GM12801 (cell line): ENCODE measurements around the gene TYMP.

Source experiments
- CTCF ChIP-seq: IDR thresholded peaks from one replicate; pipeline ENCODE4 v1.5.1; 2011; ENCODE audit warnings: control low read depth; ENCODE audit not compliant: insufficient read length; ENCODE audit errors: extremely low read depth

The TYMP gene

DNA sequence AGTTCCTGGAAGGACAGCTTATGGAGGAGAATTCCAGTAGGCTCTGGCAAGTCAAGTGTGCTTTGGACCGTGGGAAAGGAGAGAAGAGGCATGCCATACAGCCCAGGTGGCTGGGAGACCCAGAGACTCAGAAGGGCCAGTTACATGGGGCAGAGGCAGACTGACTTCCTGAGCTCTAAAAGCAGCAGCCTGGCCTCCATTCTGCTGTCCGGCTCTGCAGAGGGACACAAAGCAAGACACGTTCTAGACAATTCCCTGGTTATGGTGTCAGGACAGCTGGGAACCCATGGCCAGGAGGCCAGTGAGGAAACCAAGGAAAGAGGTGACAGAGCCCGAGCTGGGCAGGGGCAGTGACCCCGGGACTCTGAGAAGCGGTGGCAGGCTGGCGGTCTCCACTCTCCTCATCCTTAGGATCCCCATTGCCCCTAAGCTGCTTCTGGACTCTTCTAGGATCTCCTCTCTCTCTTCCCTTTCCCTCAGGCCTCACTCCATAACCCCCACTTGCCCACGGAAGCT, 45.7 kb upstream of the TYMP start:
- TF ChIP-seq CTCF: no peak

- TF ChIP-seq CTCF: no peak
Measured at GRCh38 chr22:50574383-50574755, 44.6 kb upstream of the TYMP start.

DNA sequence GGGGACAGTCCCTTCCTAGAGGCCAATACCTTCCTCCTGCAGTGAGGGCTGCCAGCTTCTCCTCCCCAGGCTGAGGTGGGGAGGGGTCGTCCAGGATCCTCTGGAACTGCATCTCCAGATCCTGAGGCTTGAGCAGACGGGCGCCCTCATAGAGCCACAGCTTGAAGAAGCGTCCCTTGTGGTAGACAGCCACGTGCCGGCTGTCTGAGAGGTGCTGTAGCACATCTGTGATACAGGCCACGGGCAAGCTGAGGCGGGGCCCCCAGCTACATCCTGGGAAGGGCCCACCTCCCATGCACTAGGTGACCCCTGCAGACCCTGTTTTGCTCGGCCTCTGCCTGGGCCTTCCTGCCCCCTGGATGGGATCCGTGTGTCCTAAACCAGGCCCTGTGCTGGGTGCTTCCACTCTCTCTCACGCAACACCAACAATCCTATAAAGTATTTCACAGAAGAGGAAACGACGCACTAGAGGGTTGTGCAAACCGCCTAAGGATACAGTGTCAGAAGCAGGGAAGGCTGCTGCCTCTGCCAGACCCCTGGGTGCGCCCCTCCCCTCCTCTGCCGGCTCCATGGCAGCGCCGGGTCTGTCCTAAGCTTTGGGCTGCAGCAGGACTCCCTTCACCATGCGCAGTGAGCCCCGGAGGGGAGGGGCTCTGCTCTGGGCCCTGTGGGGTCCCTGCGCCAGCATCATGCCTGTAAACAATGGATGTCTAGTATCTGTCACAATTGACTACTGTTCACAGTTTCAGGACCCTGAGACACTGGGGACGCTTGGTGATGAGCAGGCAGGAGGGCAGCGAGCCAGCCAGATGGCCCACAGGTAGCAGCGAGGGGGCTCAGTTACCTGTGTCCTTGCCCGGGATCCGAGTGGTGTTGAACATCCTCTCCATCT, 43.9 kb upstream of the TYMP start:
- no peak for TF ChIP-seq CTCF

GRCh38 chr22:50572965-50573364, 43.2 kb upstream of the TYMP start:
- no peak for TF ChIP-seq CTCF

DNA sequence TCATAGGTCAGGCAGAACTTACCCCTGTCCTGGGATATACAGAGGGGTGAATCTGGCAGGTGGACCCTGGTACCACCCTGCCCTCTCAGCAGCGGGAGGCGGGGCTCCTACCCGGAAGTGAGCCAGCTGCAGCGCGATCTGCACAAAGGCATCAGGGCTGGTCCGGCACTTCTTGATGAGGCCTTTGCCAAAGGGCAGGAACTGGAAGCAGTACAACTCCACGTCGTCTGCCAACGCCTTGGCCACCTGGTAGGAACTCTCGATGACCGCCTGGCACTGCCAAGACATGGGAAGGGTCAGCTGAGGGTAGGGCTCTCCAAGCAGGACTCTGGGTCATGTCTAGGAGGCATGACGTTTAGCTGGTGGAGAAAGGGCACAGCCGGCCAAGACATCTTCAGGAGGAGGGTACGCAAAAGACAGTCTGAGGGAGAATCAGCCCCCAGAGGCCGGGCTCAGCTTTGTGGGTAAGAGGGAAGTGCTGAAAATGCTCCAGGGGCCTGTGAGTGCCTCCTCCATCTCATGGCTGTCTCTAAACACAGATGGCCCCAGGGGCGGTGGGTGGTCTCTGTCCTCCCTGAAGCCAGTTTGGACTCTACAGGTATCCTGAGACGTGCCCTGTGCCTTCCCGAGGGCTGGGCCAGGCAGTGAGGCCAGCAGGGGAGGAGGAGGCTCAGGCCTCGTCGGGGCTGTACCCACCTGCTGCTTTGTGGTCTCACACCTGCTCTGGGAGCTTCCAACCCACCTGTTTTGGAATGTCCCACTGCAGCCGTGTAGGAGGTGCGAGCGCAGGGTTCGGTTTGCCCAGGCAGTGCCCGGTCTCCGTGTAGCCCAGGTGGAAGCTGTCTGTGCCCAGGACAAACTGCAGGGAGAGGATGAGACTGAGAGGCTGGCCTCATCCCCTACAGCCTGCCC, 41.7 kb upstream of the TYMP start:
- TF ChIP-seq CTCF: no peak

GRCh38 chr22:50570861-50571260, 41.0 kb upstream of the TYMP start:
- TF ChIP-seq CTCF: no peak

DNA sequence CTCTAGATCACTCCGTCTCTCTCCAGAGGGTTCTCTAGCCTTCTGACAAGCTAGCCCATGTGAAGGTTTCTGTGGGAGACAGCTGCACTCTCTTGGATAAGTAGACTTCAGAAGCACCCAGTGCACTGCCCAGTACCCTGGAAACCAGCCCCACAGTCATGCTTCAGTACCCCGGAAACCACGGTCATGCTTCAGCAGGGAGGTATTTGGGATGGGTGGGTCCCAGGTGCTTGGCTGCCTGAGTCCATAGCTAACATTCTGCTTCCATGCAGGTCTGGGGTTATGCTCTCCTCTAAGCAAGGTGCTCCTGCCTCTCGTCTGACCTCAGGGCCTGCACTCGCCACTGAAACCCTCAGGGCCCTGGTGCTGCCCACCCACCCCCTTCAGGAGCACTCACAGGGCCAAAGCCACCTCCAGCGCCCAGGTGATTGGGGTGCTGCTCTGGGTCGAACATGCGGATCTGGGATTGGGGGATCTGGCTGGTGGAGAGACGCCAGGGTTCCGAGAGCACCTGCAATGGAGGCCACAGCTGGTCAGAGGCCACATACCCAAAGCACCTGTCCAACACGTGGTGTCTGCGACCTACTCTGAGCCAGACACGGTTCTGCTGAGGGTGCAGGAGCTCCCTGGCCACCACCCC, 40.2 kb upstream of the TYMP start:
- TF ChIP-seq CTCF: no peak
